ENCODE data around the gene SATB2. TPM values are rescaled to one million over a fixed set of nuclear protein-coding genes. Genes with fewer than 3 reads are reported as not detected.
A peak's percentile ranks its signal among the peaks of the same experiment; 100 is the strongest.

SATB2 gene
- total RNA-seq, 2 donors from 2014 or later: 0.05 to 0.29 TPM

DNA sequence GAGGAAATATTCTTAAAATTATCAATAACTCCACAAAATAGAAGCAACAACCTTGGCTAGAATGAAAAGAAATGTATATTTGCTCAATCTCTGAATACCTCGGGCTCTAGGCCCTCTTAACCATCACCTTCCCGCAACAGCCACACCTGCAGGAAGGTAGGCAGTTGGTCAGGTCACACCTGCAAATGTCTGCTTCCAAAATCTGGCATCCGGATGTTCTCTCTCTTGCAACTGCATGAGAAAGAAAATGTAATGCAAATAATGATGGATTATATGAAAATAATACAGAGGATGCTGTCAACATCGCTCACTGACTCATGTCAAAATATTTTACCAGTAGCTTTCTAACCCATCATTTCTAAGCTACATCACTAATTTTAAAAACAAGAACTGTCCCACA, 148.3 kb downstream of the SATB2 start:
- Mint-ChIP-seq H3K4me3 (no peak overlapping the region), H3K27me3 (peaks cover 6% of the 10 kb centered on the region), H3K36me3 (ENCODE audit: low read depth) (no peaks in the 10 kb centered on the region), H3K4me1 (no peaks in the 10 kb centered on the region), H3K27ac (no peak overlapping the region)
- no peaks in the 10 kb centered on the region for H3K9me3 ChIP-seq (ENCODE audit: control insufficient read depth, low read length, poor library complexity, severe bottlenecking)
- DNase-seq (no peak), ATAC-seq (no peak)

DNA sequence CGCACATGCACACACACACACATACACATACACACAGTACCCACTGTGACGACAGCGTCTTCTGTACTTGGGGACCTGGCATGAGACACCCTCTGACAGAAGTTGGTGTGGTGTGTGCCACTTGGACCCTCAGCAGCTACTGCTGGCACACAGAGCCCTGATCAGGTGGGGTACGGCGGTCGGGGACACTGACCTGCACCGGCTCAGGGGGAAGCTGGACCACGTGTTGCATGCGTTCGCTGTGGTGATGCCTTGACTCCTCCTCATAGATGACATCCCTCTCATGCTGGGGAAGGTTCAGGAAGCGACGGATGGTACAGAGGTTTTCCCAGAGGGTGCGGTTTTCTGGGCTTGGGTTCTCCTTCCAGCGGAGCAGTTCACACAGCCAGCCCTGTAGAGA, 149.2 kb downstream of the SATB2 start:
- no peak overlapping the region for H3K4me3 Mint-ChIP-seq
- no peaks in the 10 kb centered on the region for H3K9me3 ChIP-seq (ENCODE audit: control insufficient read depth, low read length, poor library complexity, severe bottlenecking)
- ATAC-seq (no peak), DNase-seq (no peak)
- no peaks in the 10 kb centered on the region for H3K36me3 Mint-ChIP-seq (ENCODE audit: low read depth)
- no peaks in the 10 kb centered on the region for H3K4me1 Mint-ChIP-seq
- H3K27ac Mint-ChIP-seq: no peak overlapping the region
- H3K27me3 Mint-ChIP-seq: peaks cover 6% of the 10 kb centered on the region

DNA sequence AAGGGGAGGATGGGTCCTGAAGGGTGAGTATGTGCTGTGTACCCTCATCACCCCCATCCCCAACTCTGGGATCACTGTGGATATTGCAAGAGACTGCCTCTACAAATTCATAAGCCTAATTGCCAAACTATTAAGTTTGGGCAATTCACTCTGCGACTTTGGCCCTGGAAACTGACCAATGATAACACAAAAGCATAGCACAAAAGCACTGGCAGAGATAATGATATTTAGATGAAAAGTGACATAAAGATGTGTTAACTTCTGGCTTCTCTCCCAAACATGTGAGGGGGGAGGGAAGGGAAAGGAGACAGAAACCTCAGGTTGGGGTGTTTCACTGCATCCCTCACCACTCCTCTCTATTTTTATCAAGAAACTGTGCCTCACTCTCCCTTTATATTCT, 150.3 kb downstream of the SATB2 start:
- H3K27me3 Mint-ChIP-seq: peaks cover 11% of the 10 kb centered on the region
- DNase-seq: no peak
- H3K36me3 Mint-ChIP-seq (ENCODE audit: low read depth): no peaks in the 10 kb centered on the region
- H3K27ac Mint-ChIP-seq: no peak overlapping the region
- ATAC-seq: no peak
- H3K9me3 ChIP-seq (ENCODE audit: control insufficient read depth, low read length, poor library complexity, severe bottlenecking): no peaks in the 10 kb centered on the region
- no peak overlapping the region for H3K4me3 Mint-ChIP-seq
- no peaks in the 10 kb centered on the region for H3K4me1 Mint-ChIP-seq

DNA sequence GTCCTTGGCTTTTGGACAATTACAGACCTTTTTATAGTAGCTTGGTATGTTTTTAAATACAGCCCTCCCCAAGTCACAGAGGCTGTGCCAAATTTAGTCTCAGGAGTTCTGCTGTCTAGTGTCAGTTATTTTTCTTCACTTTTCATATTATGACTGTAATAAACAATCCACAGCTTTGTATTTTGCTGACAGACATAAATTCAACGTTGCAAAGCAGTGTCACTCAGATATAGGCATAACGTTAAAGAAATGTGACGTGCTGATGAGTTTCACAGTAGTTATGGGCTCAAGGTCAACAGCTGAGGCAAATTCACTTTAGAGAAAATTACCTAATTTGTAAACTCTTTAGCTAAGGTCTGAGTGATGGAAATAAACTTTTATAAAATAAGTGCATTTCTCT, 151.6 kb downstream of the SATB2 start:
- no peaks in the 10 kb centered on the region for H3K4me1 Mint-ChIP-seq
- no peak overlapping the region for H3K4me3 Mint-ChIP-seq
- ATAC-seq (no peak), DNase-seq (no peak)
- peaks cover 11% of the 10 kb centered on the region for H3K27me3 Mint-ChIP-seq
- H3K27ac Mint-ChIP-seq: no peak overlapping the region
- no peaks in the 10 kb centered on the region for H3K9me3 ChIP-seq (ENCODE audit: control insufficient read depth, low read length, poor library complexity, severe bottlenecking)
- no peaks in the 10 kb centered on the region for H3K36me3 Mint-ChIP-seq (ENCODE audit: low read depth)

DNA sequence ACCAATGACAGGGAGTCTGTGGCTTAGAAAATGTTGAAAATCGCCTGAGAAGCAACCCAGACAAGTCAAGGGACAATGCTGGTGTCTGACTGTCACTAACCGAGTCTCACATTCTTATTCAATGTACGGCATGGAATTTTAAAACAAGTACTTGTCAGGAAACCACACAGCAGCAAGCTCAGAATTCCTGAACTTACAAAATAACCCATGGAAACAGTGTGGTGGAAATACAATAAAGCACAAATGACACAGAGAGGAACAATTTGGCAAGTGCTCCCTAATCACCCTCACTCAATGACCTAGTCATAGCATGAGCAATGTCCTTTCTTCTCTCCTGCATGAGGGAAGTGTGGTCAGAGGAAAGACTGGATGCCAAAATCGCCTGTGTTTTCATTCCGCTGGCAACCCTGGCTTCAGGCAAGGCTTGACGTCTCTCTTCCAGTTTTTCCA, 154.0 kb downstream of the SATB2 start:
- Mint-ChIP-seq H3K27ac (no peak overlapping the region), H3K27me3 (peaks cover 11% of the 10 kb centered on the region), H3K4me3 (no peak overlapping the region), H3K4me1 (no peaks in the 10 kb centered on the region), H3K36me3 (ENCODE audit: low read depth) (no peaks in the 10 kb centered on the region)
- no peak for DNase-seq
- no peaks in the 10 kb centered on the region for H3K9me3 ChIP-seq (ENCODE audit: control insufficient read depth, low read length, poor library complexity, severe bottlenecking)
- no peak for ATAC-seq

DNA sequence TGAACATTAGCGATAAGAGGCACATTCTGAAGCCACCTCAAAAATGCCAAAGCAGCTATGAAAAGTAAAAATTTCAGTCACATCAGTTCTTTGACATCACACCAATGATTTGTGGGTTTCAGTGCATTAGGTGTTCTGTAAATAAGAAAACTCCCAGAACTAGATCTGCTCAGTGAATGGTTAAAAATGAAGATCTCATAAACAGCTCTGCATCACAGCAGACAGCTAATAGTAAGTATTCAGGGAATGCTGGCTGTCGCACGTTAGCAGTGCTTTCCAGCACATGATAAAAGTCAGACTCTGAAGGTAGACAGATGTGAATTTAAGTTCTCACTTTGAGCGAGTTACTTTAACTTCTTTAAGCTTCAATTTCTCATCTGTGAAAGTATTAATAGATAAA, 154.9 kb downstream of the SATB2 start:
- no peak for DNase-seq
- Mint-ChIP-seq H3K4me3 (peak overlapping the region; percentile 13), H3K36me3 (ENCODE audit: low read depth) (no peaks in the 10 kb centered on the region), H3K4me1 (no peaks in the 10 kb centered on the region), H3K27ac (no peak overlapping the region), H3K27me3 (peaks cover 9% of the 10 kb centered on the region)
- no peaks in the 10 kb centered on the region for H3K9me3 ChIP-seq (ENCODE audit: control insufficient read depth, low read length, poor library complexity, severe bottlenecking)
- ATAC-seq: no peak

DNA sequence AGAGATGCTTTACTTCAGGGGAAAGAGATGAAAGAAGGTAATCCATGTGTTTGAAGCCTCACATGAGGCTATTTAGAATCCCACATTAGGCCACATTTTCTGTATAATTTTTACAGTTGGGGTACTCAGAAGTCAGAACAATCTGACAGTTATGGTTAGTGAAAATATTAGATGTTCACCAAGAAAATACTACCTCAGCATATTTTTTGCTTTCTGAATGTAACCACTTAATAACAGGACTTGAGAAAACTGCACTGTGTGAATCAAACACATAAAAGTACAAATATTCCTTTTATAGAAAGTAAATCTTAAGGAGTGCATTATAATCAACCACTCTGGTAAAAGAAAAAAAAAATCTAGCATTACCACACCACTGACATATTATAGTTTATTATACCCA, 169.3 kb downstream of the SATB2 start:
- H3K27ac Mint-ChIP-seq: no peak overlapping the region
- no peaks in the 10 kb centered on the region for H3K36me3 Mint-ChIP-seq (ENCODE audit: low read depth)
- ATAC-seq (no peak), DNase-seq (no peak)
- H3K4me1 Mint-ChIP-seq: no peaks in the 10 kb centered on the region
- H3K4me3 Mint-ChIP-seq: no peak overlapping the region
- H3K27me3 Mint-ChIP-seq: no peaks in the 10 kb centered on the region
- no peaks in the 10 kb centered on the region for H3K9me3 ChIP-seq (ENCODE audit: control insufficient read depth, low read length, poor library complexity, severe bottlenecking)

DNA sequence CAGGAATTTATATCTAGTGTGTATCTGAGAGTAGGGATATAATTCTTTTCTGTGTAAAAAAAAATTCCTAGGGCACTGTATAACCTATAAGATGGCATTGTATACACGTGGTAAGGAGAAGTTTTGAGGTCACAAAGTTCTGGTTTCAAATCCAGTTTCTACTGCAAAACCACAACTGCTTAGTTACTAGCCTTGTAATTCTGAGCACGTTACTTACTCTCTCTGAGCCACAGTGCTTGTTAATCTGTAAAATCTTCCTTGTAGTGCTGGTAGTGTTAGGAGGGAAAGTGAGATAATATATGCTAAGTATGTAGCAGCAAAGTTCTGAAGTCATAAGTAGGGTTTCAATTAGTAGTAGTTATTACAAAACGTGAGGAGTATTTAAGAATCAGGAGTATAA, 175.4 kb downstream of the SATB2 start:
- Mint-ChIP-seq H3K27me3 (no peaks in the 10 kb centered on the region), H3K27ac (no peak overlapping the region), H3K4me1 (no peaks in the 10 kb centered on the region), H3K36me3 (ENCODE audit: low read depth) (no peaks in the 10 kb centered on the region), H3K4me3 (no peak overlapping the region)
- no peak for ATAC-seq
- no peak for DNase-seq
- H3K9me3 ChIP-seq (ENCODE audit: control insufficient read depth, low read length, poor library complexity, severe bottlenecking): no peaks in the 10 kb centered on the region

DNA sequence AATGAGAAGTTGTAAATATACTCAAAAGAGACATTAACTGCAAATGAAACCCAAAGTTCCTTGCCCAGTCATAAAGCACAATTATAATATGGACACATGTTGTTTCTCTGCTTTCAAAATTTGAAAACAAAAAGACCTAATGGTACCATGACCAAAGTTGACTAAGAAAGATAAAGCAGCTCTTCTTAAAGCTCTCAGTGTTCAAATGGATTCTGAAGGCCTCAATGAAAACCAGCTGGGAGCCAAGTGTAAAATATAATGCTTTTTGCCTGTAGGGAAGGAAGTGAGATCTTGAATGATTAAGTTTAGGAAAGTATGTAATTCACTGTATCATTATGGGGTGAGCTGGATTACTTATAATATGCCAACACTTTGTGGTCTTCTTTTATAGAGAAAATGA, 178.6 kb downstream of the SATB2 start:
- no peaks in the 10 kb centered on the region for H3K36me3 Mint-ChIP-seq (ENCODE audit: low read depth)
- peaks cover 10% of the 10 kb centered on the region for H3K27me3 Mint-ChIP-seq
- ATAC-seq (no peak), DNase-seq (no peak)
- H3K4me1 Mint-ChIP-seq: no peaks in the 10 kb centered on the region
- no peaks in the 10 kb centered on the region for H3K9me3 ChIP-seq (ENCODE audit: control insufficient read depth, low read length, poor library complexity, severe bottlenecking)
- H3K4me3 Mint-ChIP-seq: no peak overlapping the region
- no peak overlapping the region for H3K27ac Mint-ChIP-seq

DNA sequence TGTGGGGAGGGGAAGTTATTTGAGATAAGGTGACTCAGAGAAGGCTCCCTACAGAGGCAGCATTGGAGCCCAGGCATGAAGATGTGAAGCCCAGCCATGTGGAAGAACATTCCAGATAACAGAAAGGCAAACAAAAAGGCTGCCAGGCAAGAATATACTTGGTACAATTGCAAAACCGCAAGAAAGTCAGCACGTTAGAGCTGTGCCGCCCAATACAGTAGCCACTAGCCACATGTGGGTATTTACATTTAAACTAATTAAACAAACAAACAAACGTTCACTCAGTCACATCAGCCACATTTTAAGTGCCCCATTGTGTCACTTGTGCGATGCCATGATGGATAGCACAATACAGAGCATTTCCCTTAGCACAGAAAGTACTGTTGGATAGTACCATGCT, 179.6 kb downstream of the SATB2 start:
- H3K27ac Mint-ChIP-seq: no peak overlapping the region
- H3K9me3 ChIP-seq (ENCODE audit: control insufficient read depth, low read length, poor library complexity, severe bottlenecking): no peaks in the 10 kb centered on the region
- no peak for ATAC-seq
- no peaks in the 10 kb centered on the region for H3K36me3 Mint-ChIP-seq (ENCODE audit: low read depth)
- no peaks in the 10 kb centered on the region for H3K4me1 Mint-ChIP-seq
- DNase-seq: no peak
- H3K4me3 Mint-ChIP-seq: no peak overlapping the region
- peaks cover 15% of the 10 kb centered on the region for H3K27me3 Mint-ChIP-seq

DNA sequence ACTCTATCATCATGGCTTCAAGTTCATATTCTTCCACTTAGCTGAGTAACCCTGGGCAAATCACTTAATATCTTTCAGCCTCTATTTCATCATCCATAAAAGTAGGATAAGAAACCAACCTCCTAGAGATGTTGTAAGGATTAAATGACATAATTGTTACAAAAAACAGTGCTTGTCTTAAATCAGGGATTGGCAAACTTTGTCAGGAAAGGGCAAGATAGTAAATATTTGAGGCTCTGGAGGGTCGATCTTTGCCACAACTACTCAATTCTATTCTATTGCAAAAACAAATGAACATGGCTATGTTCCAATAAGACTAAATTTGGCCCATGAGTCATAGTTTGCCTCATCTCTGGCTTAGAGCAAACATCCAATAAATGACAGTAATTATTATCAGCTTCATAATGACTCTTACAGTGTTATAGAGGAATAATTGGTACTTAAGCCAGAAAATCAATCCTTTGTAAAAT, 184.7 kb downstream of the SATB2 start:
- ATAC-seq (no peak), DNase-seq (no peak)
- Mint-ChIP-seq H3K36me3 (ENCODE audit: low read depth) (no peaks in the 10 kb centered on the region), H3K27me3 (peaks cover 23% of the 10 kb centered on the region), H3K4me3 (no peak overlapping the region), H3K4me1 (no peaks in the 10 kb centered on the region), H3K27ac (no peak overlapping the region)
- no peaks in the 10 kb centered on the region for H3K9me3 ChIP-seq (ENCODE audit: control insufficient read depth, low read length, poor library complexity, severe bottlenecking)

DNA sequence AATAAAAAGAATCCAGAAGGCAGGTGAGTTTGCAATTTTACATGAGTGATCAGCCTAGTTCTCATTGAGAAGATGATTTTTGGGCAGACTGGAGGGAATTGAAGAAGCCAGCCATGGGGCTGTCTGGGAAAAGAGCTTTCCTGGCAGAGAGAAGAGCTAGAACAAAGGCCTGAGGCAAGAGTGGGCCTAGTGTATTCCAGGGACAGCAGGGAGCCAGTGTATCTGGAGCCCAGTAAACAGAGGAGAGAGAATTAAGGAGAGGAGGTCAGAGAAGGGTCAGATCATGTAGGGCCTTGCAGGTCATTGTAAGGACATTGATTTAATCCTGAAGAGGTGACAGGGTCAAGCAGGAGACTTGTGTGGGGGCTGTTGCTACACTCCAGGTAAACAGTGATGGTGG, 195.8 kb downstream of the SATB2 start:
- H3K9me3 ChIP-seq (ENCODE audit: control insufficient read depth, low read length, poor library complexity, severe bottlenecking): peaks cover 7% of the 10 kb centered on the region
- ATAC-seq (no peak), DNase-seq (no peak)
- H3K36me3 Mint-ChIP-seq (ENCODE audit: low read depth): no peaks in the 10 kb centered on the region
- H3K27me3 Mint-ChIP-seq: no peaks in the 10 kb centered on the region
- H3K4me1 Mint-ChIP-seq: no peaks in the 10 kb centered on the region
- H3K4me3 Mint-ChIP-seq: no peak overlapping the region
- H3K27ac Mint-ChIP-seq: no peak overlapping the region

DNA sequence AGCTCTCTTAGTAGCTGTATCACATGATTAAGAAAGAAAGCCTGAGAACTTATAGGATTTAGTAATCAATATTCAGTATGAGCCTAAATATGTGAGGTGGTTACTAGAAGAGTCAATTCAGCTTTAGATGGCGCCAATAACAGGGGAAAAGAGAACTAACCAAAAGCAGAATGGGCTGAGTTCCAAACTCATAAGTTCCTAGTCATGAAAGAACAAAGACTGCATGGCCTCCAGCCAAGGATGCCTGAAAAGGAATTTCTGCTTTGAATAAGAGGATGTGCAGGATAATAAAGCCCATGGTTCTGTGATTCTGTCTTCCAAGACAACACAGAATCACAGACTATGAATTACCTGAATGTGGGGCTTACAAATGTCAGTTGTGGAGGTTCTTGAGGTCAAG, 196.5 kb downstream of the SATB2 start:
- DNase-seq: no peak
- ATAC-seq: no peak
- H3K4me3 Mint-ChIP-seq: no peak overlapping the region
- no peaks in the 10 kb centered on the region for H3K36me3 Mint-ChIP-seq (ENCODE audit: low read depth)
- H3K27ac Mint-ChIP-seq: no peak overlapping the region
- H3K4me1 Mint-ChIP-seq: no peaks in the 10 kb centered on the region
- peaks cover 7% of the 10 kb centered on the region for H3K9me3 ChIP-seq (ENCODE audit: control insufficient read depth, low read length, poor library complexity, severe bottlenecking)
- H3K27me3 Mint-ChIP-seq: no peaks in the 10 kb centered on the region

DNA sequence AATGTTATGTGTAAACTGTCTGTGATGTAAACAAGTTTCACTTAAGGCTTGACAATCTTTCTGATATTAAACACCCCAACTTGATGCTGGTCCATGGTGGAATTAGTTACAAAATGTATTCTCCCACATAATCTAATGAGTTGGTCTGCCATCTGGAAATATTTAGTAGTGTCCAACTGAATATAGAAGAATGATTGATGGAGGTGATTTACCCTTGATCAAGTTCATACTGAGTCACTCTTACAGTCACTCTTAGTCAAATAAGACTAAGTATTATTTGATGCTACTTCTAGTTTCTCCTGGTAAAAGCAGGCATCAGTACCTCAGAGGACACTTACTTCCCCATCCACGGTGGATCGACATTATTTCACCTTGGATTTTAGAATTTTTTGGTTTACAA, 198.1 kb downstream of the SATB2 start:
- no peaks in the 10 kb centered on the region for H3K27me3 Mint-ChIP-seq
- no peak for DNase-seq
- peaks cover 3% of the 10 kb centered on the region for H3K9me3 ChIP-seq (ENCODE audit: control insufficient read depth, low read length, poor library complexity, severe bottlenecking)
- H3K4me3 Mint-ChIP-seq: no peak overlapping the region
- H3K27ac Mint-ChIP-seq: no peak overlapping the region
- H3K4me1 Mint-ChIP-seq: no peaks in the 10 kb centered on the region
- H3K36me3 Mint-ChIP-seq (ENCODE audit: low read depth): no peaks in the 10 kb centered on the region
- no peak for ATAC-seq

DNA sequence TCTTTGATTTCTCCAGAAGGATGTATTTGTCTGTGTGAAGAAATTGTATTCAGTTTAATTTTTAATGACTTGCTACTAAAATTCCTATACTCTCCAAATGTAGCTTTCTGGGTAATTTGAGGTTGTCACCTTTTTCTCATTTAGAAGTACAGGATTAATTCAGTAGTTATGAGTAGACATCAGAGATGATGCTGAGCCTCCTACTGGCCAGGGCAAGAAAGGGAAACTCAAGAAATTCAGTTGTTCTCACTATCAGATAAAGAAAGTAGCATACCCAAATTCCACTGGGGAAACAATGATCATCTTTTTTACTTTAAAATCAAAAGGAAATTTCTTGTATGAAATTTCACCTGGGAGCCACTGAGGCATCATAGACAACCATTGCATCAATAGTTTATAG, 199.4 kb downstream of the SATB2 start:
- no peak for ATAC-seq
- H3K4me3 Mint-ChIP-seq: no peak overlapping the region

More for the DNA sequence above, 199.4 kb downstream of the SATB2 start:
- H3K36me3 Mint-ChIP-seq (ENCODE audit: low read depth): no peaks in the 10 kb centered on the region
- no peak overlapping the region for H3K27ac Mint-ChIP-seq
- H3K4me1 Mint-ChIP-seq: no peaks in the 10 kb centered on the region
- DNase-seq: no peak
- no peaks in the 10 kb centered on the region for H3K27me3 Mint-ChIP-seq
- H3K9me3 ChIP-seq (ENCODE audit: control insufficient read depth, low read length, poor library complexity, severe bottlenecking): no peaks in the 10 kb centered on the region
